Measurements from ENCODE around the gene INHBE. TPM values are rescaled to one million over a fixed set of nuclear protein-coding genes. Genes with fewer than 3 reads are reported as not detected.

Gene INHBE
- total RNA-seq, 1 donor: 3.3 TPM

Small RNAs within 50 kb of the gene (small RNA-seq; reads per million reads assigned to genes)
- gene RNU6-879P: not detected

Other genes with a start within 250 kb of the INHBE start
- 0.88 and 1.1 TPM in 2 replicates for gene NXPH4, start 238.5 kb upstream of the INHBE start, total RNA-seq
- 384 and 408 TPM in 2 replicates for gene SHMT2, start 225.6 kb upstream of the INHBE start, total RNA-seq
- gene STAC3, start 204.1 kb upstream of the INHBE start, total RNA-seq: 0.36 and 0.59 TPM in 2 replicates
- 23.2 and 25.0 TPM in 2 replicates for gene R3HDM2, start 24.3 kb upstream of the INHBE start, total RNA-seq
- gene INHBC, start 20.5 kb upstream of the INHBE start, total RNA-seq: not detected in 2 replicates
- 0.29 and 0.36 TPM in 2 replicates for gene GLI1, start 4.5 kb downstream of the INHBE start, total RNA-seq
- gene ARHGAP9, start 24.6 kb downstream of the INHBE start, total RNA-seq: 0.29 and 0.36 TPM in 2 replicates
- 171 and 187 TPM in 2 replicates for gene MARS1, start 32.8 kb downstream of the INHBE start, total RNA-seq
- gene DDIT3, start 65.2 kb downstream of the INHBE start, total RNA-seq: 118 and 136 TPM in 2 replicates
- gene MBD6, start 67.5 kb downstream of the INHBE start, total RNA-seq: 5.0 and 5.8 TPM in 2 replicates
- 123 and 129 TPM in 2 replicates for gene DCTN2, start 91.9 kb downstream of the INHBE start, total RNA-seq
- gene KIF5A, start 94.7 kb downstream of the INHBE start, total RNA-seq: 0.29 and 0.36 TPM in 2 replicates
- gene PIP4K2C, start 135.9 kb downstream of the INHBE start, total RNA-seq: 32.4 and 36.6 TPM in 2 replicates
- gene DTX3, start 149.5 kb downstream of the INHBE start, total RNA-seq: 17.1 and 21.4 TPM in 2 replicates
- 20.6 and 23.9 TPM in 2 replicates for gene ARHGEF25, start 156.1 kb downstream of the INHBE start, total RNA-seq
- 1.1 and 2.9 TPM in 2 replicates for gene B4GALNT1, start 177.9 kb downstream of the INHBE start, total RNA-seq
- 152 and 211 TPM in 2 replicates for gene OS9, start 238.8 kb downstream of the INHBE start, total RNA-seq